Renal cortex interstitium (tissue), 11 donors: ENCODE data around the gene NYNRIN. TPM values are rescaled to one million over a fixed set of nuclear protein-coding genes. Genes with fewer than 3 reads are reported as not detected.
"Not testable (repeated sequence)": the region's sequence is repeated elsewhere in the genome, so short reads cannot be mapped to it uniquely, and the experiment has no call there.

ENCODE experiments used
- DNase-seq, 11 donors: peaks; one replicate each; pipeline ENCODE4 v3.0.0-alpha.2; 2013; ENCODE audit warnings: low read depth in 9 of 11, low spot score in 4 of 11; ENCODE audit errors: extremely low read depth in 1 of 11
- polyA plus RNA-seq, 3 donors: library from polyadenylated mRNA; unstranded; fragments of 120-200 nt; gene quantifications; one replicate each; pipeline ENCODE4 v1.2.1, GENCODE V29; 2013; ENCODE audit not compliant: insufficient read length in 3 of 3

Gene NYNRIN
- polyA plus RNA-seq, 3 donors, result 47.5 to 60.0 (median 47.8) TPM

- DNase-seq, result no peak
These were observed 38.4 kb downstream of the NYNRIN start for GRCh38 chr14:24437020-24437735.

DNA sequence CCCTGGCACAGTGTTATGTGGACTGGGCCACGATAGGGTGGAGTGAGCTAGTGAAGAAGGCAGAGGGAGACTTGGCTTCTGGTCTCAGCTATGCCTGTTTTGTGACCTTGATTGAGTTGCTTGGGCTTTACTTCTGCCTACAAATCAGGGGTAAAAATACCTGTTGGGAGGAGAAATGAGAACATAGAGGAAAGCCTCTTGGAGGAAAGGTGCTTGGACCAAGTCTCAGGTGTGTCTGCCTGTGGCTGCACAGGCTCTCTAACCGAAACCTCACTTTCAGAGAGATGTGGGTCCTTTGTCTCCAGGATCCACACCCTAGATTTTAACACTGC, 38.9 kb downstream of the NYNRIN start:
- DNase-seq, result no peak

DNA sequence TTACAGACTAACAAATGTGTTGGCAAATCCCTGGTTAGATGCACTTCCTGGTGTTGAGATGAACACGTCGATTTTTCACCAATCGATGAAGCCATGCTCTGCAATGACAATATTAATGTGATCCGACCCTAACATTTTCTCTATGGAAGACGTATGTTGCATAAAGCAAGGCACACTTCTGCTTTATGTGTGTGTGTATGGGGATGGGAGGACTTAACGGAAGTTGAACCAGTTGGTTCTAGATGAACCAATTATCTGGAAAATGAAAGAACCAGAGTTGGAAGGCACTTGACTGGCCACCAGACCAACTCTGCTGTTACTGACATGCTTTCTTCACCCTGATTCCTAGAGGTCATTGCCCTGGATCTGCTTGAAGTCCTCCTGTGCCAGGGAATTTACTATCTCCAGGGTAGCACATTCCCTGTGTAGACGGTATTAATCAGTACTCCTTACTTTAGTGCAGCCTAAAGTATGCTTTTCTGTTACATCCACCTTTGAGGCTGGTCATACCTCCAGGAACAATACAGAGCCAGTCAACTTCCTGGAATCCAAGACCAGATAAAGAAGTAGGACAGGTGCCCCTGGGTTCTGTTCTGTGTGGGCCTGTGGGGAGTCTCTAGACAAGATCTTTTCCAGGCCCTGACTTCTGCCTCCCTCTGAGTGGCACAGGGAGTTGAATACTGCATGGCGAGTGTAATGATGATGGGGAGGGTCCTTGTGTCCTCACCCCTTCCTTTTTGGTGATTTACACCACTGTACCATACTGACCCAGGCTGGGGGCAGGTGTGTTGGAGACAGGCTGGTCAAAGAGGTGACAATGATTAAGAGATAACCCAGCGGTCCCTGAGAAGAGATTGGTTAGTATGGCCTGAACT, 39.7 kb downstream of the NYNRIN start:
- DNase-seq, result no peak

DNA sequence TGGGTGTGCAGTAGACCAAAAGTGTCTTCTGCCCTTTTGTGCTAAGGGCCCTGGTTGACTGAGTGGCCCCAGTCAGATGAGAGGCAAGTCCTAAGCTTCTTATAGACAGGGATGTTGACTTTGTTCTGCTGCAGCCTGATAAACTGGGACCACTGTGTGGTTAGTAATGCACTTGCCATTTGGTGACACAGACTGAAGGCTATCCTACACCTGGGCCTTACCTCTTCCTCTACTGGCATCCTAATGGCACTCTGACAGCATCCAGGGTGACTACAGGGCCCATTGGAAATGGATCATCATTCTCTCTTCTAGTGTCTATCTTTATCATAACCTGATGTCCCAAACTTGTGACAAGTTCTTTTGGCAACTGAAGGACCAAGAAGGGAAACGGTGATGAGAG, 40.5 kb downstream of the NYNRIN start:
- DNase-seq, result no peak

DNA sequence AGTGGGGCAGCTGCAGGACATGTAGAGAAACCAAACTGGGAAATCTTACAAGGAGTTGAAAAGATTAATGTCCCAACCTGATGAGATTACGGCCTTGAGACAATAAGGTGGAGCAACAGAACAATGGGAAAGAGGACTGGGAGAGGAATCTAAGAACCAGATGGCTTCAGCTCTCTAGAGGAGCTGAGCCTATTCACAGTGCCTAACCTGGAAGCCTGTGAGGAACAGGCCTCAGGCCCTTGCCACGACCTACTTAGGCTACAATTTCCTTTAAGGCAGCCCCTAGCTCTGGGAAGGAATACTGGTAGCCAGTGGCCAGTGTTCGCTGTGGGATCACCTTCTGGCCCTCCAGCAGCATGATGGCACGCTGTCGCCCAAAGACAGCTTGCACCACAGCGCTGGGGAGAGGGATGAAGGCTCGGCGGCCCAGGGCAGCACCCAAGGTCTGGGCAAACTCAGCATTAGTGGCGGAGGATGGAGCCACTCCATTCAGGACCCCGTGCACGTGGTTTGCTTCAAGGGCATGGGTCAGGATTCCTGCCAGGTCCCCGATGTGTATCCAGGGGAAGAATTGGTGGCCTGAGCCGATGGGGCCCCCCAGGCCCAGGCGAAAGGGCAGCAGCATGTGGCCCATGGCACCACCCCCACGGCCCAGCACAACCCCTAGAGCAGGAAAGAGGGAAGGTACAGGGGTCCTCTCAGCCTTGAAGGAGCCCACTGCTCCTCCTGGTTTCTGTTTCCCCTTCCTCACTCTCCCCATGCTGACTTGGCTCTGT, 41.2 kb downstream of the NYNRIN start:
- DNase-seq, result no peak

DNA sequence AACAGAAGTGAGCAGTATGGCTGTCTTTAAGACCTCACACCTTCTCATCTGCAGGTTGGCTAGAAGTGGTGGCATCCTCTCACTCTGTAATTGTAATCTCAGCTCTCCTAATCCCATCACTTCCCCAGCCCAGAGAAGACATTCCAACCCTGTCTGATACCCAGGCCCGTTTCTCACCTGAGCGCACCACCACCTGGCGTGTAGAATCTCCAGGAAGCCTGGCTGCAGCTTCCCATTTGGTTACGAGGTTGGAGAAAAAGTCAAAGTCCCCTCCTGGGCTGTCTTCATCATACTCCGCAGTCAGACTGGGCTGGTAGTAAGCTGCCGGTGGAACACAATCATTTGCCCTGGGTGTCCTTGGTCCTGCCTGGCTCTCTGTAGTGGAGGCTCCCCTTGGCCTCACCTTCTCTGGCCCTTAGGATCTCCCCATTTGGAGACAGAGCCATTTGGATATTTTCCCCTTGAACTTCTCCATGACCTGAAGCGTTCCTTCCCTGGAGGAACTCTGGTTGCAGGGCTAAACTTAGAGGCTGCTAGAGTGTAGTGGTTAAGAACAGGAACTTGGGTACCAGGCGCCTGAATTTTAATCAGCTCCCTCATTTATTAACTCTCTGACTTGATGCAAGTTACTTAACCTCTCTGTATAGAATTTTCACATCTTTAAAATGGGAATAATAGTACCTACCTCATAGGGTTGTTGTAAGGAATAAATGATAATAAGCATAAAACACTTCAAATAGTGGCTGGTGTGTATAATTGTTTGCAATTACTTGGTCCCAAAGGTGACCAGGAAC, 42.0 kb downstream of the NYNRIN start:
- no peak for DNase-seq

DNA sequence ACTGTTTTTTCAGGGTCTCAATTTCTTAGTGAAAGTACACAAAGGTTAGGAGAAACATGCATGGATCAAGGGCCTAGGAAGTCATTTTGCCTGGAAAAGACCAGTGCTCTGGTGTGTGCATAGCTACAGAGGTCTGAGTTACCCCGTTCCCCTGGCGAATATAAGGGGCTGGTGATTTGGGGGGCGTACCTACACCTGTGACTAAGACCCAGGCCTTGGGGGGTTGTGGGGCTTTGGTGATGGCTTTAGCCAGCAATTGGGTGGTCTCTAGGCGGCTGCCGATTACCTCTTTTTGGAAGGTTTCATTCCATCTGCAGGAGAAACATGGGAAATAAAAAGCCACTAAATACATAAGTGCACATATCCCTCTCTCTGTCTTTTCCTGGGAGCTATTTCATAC, 42.7 kb downstream of the NYNRIN start:
- no peak for DNase-seq

DNA sequence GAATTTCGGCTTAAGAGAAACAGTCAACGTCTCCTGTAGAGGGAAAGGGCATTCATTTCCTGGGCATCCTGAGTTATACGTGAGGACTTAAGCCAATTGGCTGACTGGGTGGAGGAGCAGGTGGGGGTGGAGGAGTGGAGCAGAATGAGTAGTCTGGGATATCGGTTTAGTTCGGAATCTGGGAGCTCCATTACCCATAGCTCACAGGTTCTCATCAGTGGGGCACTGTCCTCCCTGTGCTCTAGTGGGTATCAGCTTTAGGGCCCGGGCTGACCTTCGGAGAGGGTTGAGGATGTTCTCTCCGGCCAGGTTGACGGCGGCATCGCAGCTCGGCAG, 43.1 kb downstream of the NYNRIN start:
- DNase-seq, result no peak

DNA sequence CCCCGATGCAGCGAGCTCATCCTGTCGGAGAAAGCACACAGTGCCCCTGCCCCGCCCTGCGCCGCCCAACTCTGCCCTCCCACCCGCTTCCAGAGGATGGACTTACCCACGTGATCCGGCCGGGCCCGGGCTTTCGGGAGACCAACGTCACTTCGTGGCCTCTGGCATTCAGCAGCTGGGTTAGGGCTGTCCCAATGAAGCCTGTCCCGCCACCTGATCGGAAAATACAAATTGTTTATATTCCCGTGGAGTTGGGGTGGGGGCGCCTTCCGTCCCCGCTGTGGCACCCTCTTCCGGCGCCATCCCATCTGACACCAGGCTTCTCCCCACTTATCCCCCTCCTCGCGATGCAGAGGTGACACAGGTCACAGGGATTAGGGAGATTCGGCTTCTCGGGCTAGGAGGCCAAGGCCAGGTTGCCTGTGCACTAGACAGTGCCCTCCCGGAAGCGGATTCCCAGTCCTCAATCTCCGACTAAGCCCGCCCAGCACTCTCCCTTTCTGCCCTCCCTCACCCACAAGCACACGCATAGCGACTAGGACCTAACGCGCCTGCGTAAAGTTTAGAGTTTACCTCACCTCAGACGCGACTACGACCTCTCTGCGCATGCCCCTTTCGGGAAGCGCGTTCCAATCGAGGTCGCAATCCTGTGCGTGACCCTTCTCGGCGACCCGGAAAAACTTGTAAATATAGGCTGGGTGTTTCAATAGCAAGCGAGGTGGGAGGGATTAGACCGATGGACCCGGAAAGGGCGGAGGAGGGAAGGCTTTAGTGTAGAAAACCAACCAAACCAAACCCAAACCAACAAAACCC, 43.6 kb downstream of the NYNRIN start, which contains the start of gene SDR39U1:
SDR39U1 (minus strand) TSS at position 537 of the 813 bp plus-strand sequence; CDS start at position 530, 7 bp downstream.
- DNase-seq, result peak; percentile 96 to 99 (median 98)

GRCh38 chr14:24443053-24443665, 44.4 kb downstream of the NYNRIN start:
- DNase-seq, result no peak

DNA sequence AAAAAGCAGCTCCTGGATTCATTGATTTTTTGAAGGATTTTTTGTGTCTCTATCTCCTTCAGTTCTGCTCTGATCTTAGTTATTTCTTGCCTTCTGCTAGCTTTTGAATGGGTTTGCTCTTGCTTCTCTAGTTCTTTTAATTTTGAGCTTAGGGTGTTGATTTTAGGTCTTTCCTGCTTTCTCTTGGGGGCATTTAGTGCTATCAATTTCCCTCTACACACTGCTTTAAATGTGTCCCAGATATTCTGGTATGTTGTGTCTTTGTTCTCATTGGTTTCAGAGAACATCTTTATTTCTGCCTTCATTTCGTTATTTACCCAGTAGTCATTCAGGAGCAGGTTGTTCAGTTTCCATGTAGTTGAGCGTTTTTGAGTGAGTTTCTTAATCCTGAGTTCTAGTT, 52.0 kb downstream of the NYNRIN start:
- not testable (repeated sequence) for DNase-seq

DNA sequence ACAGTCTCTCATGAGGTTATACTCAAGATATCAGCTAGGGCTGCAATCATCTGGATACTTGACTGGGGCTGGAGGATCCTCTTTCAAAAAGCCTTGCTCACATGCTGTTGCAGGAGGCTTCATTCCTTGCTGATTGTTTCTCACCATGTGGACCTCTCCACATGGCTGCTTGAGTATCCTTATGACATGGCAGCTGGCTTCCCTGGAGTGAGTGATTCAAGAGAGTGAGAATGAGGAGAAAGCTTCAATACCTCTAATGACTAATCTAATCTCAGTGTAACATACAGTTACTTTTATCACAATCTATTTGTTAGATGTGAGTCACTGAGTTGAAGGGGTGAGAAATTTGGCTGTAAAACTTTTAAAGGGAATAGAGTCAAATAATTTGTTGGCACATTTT, 58.2 kb downstream of the NYNRIN start:
- no peak for DNase-seq

- DNase-seq, result no peak
These were observed 59.9 kb downstream of the NYNRIN start for GRCh38 chr14:24458736-24459135.

- no peak for DNase-seq
These were observed 60.5 kb downstream of the NYNRIN start for GRCh38 chr14:24459331-24459730.

DNA sequence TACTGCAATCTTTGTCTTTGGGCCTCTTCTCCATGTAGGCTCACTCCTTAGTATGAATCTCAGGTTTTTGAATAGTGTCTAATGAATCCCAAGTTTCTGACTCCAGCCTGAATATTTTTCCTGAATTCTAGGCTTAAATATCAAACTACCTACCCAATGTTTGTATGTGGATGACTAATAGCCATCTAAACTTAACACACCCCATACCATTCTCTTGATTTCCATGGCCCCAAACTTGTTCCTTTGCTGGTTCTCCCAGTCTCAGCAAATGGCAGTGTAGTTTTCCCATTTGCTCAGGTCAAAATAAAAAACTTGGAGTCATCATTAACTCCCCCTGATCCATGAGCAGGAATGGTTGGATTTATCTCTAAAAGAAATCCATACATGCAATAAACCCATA, 62.5 kb downstream of the NYNRIN start:
- no peak for DNase-seq

GRCh38 chr14:24463017-24463883, 64.4 kb downstream of the NYNRIN start:
- DNase-seq, result no peak
